GM10248 (cell line): Measurements from ENCODE around the gene CPOX.

Experiments used
- CTCF ChIA-PET: fragments of 300-600 bp; sonication (Branson Sonifier 250); formaldehyde crosslinking; extraction: SDS; loops from one replicate; lab custom pipeline; 2021; ENCODE audit warnings: antibody characterized with exemption; lab: Yijun Ruan, JAX
- POLR2A ChIA-PET: fragments of 350-650 bp; sonication (Branson Sonifier 250); formaldehyde crosslinking; extraction: SDS; loops from one replicate; lab custom pipeline; 2020; ENCODE audit warnings: antibody characterized with exemption; lab: Yijun Ruan, JAX
- DNase-seq: peaks from one replicate; pipeline ENCODE4 v3.0.0; 2012; ENCODE audit errors: extremely low spot score
- CTCF ChIP-seq: IDR thresholded peaks from 2 replicates; pipeline ENCODE4 v1.5.1; 2012; ENCODE audit warnings: mild to moderate bottlenecking, low read depth; ENCODE audit errors: extremely low read depth, missing control alignments, control extremely low read depth

The CPOX gene

GRCh38 chr3:98567666-98568270, 25.6 kb downstream of the CPOX start:
- ChIA-PET POLR2A (interaction anchor here (0.6 to 6.9 kb wide), 3 partner anchors 16 to 31 kb away, joined by 3 to 52 read pairs (median 3); no protein-coding TSS in a partner anchor), CTCF (no interaction called here)
- DNase-seq: no peak
- no peak for TF ChIP-seq CTCF

- ChIA-PET CTCF (interaction anchor here (0.8 to 5.3 kb wide), 12 partner anchors 9 to 248 kb away, joined by 3 to 34 read pairs (median 4); partner anchors contain the start of genes CLDND1 and CPOX), POLR2A (interaction anchor here (0.7 to 6.9 kb wide), 7 partner anchors 10 to 1741 kb away, joined by 4 to 52 read pairs (median 6); partner anchors contain the start of gene CLDND1)
- TF ChIP-seq CTCF: no peak
- no peak for DNase-seq
Observed at GRCh38 chr3:98565843-98566242, 27.6 kb downstream of the CPOX start.

GRCh38 chr3:98565237-98565643, 28.2 kb downstream of the CPOX start:
- no peak for TF ChIP-seq CTCF
- CTCF ChIA-PET: interaction anchor here (0.7 to 5.3 kb wide), 14 partner anchors 9 to 248 kb away, joined by 3 to 34 read pairs (median 4); partner anchors contain the start of genes CLDND1 and CPOX
- no peak for DNase-seq
- POLR2A ChIA-PET: interaction anchor here (0.9 to 6.9 kb wide), 6 partner anchors 9 to 48 kb away, joined by 4 to 52 read pairs (median 10); partner anchors contain the start of gene CLDND1

GRCh38 chr3:98564282-98565005, 29.0 kb downstream of the CPOX start:
- no peak for DNase-seq
- ChIA-PET POLR2A (interaction anchor here (0.6 to 6.9 kb wide), 14 partner anchors 8 to 541 kb away, joined by 3 to 52 read pairs (median 7); partner anchors contain the start of gene GPR15), CTCF (interaction anchor here (0.7 to 5.3 kb wide), 17 partner anchors 8 to 249 kb away, joined by 3 to 34 read pairs (median 4); partner anchors contain the start of genes CLDND1 and CPOX)
- no peak for TF ChIP-seq CTCF

GRCh38 chr3:98563661-98564281, 29.6 kb downstream of the CPOX start:
- CTCF ChIA-PET: interaction anchor here (0.8 to 5.3 kb wide), 10 partner anchors 9 to 229 kb away, joined by 3 to 34 read pairs (median 4); partner anchors contain the start of genes CLDND1 and CPOX
- POLR2A ChIA-PET: interaction anchor here (0.6 to 6.9 kb wide), 14 partner anchors 8 to 1380 kb away, joined by 3 to 52 read pairs (median 6); partner anchors contain the start of genes CPOX and GPR15
- no peak for TF ChIP-seq CTCF
- DNase-seq: peak; percentile 36
